Adrenal gland (tissue), 5 donors: Measurements from ENCODE around the gene ZNF57.

Source experiments
- CTCF ChIP-seq, 6 experiments: fragments of 450-650 bp in 4 of 6; fragments of 200-600 bp in 2 of 6; sonication (generic) in 1 of 6; IDR thresholded peaks; 1 replicate in 5 of 6; 2 replicates in 1 of 6; pipeline versions ENCODE4 v1.5.1 to v1.8.0; 2016 to 2021; ENCODE audit warnings: antibody characterized with exemption in 6 of 6, mild to moderate bottlenecking in 2 of 6, moderate library complexity in 1 of 6
- POLR2A ChIP-seq, 2 donors: fragments of 450-650 bp; IDR thresholded peaks; one replicate each; pipeline ENCODE4 v1.6.1; 2017; ENCODE audit warnings: antibody characterized with exemption in 2 of 2, mild to moderate bottlenecking in 2 of 2, moderate library complexity in 1 of 2
- donor health status: DM: no; HTN: no; CAD: no.

DNA sequence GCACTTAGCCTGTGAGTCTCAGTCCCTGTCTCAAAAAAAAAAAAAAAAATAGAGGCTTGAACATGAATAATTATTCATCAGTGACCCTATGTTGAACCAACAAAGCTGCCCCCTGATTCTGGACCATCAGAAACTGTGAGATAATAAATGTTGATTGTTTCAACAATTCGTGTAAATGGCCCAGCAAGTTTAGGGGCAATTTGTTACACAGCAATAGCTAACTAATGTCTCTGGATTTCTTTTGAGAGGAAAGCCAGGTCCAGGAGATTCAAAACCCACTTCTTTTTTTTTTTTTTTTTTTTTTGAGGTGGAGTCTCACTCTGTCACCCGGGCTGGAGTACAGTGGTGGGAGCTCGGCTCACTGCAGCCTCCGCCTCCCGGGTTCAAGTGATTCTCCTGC lies 64.1 kb downstream of the ZNF57 start:
- TF ChIP-seq CTCF (IDR thresholded peaks at IDR 0.05) (no peak), POLR2A (IDR thresholded peaks at IDR 0.05) (no peak)
